Uterus (tissue), 2 donors: Measurements from ENCODE around the gene STAT4.

ENCODE experiments used
- CTCF ChIP-seq, 4 experiments: fragments of 200-600 bp in 2 of 4; fragments of 450-650 bp in 2 of 4; sonication (generic) in 2 of 4; IDR thresholded peaks; one replicate each; pipeline ENCODE4 v1.5.1; 2016 to 2019; ENCODE audit warnings: antibody characterized with exemption in 4 of 4, mild to moderate bottlenecking in 2 of 4, moderate library complexity in 1 of 4
- POLR2A ChIP-seq, 2 donors: fragments of 450-650 bp; IDR thresholded peaks; one replicate each; pipeline ENCODE4 v1.6.1; 2016; ENCODE audit warnings: antibody characterized with exemption in 2 of 2, mild to moderate bottlenecking in 1 of 2, moderate library complexity in 1 of 2

GRCh38 chr2:190994148-190994547 lies 156.6 kb downstream of the STAT4 start:
- TF ChIP-seq CTCF (IDR thresholded peaks at IDR 0.05): no peak
- TF ChIP-seq POLR2A (IDR thresholded peaks at IDR 0.05): no peak
